ENCODE measurements around the gene PCYT1A.

The PCYT1A gene

DNA sequence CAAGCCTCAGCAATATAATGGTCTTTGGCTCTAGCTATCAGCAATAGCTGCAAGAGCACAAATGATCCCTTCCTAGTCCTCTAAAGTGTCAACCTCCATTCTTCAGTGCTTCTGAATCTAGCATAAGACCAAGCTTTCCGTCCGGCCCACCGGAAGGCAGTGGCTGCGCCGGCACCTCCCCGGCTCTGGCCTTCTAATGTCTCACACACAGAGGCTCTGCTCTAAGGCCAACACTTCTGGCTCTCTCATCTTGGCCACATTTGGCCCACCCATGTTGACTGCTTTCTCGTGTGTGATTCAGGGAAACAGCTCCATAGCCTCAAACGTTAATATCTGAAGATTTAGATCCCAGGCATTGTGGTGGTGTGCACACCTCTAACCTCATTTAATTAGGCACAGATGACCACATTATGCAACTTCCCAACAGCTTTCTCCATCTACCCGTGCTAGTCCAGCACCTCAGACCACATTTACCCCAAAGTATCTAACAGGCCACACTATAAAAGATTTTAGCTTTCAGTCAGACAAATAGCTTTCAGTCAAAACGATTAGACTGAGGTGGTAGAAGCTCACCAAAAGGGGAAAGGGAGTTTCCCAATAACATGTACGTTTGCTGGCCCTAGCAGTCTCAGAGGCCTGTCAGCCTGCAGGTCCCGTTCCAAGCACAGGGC, 51.9 kb downstream of the PCYT1A start:
- FAIRE-seq: no peak

DNA sequence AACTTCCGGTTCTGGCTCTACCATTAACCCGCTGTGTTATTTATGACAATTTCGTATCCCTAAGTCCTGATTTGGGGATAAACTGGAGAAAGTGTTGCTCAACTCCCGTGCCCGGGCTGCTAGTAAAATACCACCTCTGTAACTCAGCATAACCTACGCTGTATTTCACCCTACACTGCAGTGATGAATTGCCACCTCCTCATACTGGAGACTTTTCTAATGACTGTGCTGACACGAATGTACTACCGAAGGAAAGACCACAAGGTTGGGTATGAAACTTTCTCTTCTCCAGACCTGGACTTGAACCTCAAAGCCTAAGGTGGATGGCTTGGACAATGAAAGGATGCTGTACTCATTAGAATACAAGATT, 54.7 kb downstream of the PCYT1A start:
- no peak for FAIRE-seq

DNA sequence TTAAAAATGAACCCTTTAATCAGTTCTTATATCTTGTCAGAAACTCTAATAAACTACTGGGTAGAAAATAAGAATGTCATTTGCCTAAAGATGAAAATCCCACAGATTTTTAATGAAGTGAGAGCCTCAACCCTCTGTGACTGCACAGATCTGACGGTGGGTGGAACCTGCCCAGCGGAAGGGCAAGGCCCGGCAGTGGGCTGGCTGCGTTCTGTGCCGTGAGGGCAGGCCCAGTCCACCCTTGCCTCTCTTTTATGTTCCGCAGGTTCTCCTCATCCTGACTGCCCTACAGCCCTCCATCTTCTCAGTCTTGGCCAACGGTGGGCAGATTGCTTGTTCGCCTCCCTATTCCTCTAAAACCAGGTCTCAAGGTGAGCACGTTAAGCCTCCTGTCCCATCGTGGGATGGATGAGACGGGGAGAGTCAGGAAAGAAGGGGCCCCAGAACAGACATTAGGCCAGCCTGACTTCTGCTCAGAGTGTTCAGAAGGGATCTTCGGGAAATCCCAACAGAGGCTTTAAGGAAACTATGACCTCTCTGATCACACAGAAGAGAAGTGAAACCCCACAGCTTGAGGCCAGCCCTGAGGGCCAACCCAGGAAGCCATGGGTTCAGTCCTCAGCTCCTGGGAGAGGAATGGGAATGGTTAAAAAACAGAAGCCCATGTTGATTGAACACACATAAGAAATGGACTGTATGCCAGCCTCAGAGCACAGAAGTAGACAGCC, 55.2 kb downstream of the PCYT1A start:
- FAIRE-seq: no peak

DNA sequence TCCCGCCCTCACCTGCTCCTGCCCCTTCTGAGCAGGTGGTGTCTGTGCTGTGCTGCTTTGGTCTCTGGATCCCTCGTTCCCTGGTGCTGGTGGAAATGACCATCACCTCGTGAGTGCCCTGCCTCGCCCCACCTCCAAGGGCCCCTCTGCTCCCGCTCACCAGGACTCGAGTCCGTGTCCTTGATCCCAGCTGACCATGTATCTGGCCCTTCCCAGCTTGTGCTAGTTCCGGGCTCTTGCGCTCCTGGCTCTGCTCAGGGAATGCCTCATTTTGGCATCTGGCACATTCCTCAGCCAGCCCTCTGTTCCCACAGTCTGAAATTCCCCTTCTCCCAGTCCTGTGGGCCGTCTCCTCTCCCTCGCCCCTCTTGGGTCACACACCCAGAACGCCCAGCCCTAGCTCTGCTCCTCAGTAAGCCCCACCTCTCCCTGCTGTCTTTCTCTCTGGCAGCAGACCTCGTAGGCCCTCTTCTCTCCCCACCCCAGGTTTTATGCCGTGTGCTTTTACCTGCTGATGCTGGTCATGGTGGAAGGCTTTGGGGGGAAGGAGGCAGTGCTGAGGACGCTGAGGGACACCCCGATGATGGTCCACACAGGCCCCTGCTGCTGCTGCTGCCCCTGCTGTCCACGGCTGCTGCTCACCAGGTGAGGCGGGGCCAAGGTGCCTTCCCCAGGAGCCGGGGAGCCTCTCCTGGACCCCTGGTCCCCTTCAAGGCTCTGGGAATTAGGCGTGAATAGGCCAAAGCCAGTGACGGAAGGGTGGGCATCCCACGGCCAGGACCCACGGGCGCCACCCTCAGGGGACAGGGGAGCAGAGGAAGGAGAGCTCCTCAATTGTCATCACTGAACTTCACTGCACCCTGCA, 59.7 kb downstream of the PCYT1A start:
- FAIRE-seq: no peak

DNA sequence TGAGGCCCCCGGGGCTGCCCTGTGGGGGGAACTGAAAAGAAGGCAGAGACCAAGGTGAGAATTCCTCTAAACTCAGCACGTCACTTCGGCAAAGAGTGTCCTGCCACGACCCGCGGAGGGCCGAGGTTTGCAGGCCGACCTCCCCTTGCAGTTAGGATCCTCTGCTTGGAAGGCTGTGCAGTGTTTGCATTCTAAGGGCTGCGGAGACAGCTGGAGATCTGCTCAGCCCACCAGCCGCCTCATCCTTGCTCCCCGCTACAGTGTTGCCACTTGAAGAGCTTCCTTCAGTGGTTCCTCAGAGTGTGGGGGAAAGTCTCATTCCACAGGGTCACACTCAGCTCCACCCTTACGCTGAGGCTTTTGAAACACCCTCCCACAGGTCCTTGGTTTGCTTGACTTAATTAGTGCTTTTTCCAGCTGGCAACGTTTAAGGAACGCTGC, 60.4 kb downstream of the PCYT1A start:
- FAIRE-seq: no peak

DNA sequence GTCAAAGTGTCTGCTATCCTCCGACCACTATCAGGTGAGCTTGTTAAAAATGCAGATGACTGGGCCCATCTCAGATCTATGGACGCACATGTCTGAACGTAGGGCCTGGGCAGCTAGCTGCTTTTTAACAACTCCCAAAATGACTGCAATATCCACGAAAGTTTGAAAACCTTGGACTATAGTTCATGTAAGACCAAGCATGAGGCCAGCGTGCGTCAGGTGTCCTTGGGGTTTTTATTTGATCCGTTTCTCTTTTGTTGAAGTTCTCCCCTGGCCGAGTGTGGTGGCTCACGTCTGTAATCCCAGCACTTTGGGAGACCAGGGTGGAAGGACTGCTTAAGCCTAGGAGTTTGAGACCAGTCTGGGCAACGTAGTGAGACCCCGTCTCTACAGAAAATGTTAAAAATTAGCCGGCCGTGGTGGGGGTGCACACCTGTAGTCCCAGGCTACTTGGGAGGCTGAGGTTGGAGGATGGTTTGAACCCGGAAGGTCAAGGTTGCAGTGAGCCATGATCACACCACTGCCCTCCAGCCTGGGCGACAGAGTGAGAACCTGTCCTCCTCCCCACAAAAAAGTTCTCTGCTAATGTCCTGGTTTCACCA, 61.7 kb downstream of the PCYT1A start:
- FAIRE-seq: no peak

DNA sequence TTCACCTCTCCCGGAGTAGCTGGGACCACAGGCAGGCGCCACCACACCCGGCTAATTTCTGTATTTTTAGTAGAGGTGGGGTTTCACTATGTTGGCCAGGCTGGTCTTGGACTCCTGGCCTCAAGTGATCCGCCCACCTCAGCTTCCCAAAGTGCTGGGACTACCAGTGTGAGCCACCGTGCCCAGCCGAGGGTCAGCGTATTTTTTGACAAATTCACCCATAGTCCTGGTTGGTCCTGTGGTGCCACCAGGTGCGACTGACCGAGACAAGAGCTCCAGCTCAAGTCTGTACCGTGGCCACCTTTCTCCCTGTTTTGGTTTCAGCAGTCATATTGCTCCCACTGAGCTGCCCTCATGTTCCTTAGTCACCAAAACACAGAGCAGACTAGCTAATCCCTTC, 62.4 kb downstream of the PCYT1A start:
- no peak for FAIRE-seq

DNA sequence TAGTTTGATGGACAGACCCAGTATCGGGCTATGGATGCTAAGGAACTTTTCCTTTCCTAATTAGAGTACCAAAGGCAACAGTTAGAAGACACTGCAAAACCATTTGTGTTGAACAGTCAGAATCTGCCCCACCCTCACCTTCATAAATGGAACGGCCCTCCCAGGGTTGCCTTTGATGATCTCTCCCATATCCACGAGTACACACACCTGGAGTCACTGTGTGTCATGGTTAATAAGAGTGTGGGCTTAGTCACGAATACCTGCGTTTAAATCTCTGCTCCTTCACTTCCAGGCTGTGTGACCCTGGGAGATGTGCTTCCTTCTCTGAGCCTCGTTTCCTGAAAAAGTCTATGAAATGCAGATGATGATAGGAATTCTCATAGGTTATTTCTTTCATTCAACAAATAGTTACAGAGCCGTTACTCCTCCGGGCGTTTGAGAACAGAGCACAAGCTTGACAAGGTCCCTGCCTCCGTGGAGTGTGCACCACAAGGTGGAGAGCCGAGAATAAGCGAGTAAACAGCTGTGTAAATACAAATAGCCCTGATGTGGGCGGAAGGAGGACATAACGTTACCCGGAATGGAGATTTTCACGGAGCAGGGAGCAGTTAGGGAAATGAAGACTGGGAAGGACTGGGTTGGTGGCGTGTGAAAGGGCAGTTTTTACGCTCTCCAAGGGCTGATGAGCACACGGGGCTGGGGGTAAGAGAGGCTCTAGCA, 64.5 kb downstream of the PCYT1A start:
- no peak for FAIRE-seq

DNA sequence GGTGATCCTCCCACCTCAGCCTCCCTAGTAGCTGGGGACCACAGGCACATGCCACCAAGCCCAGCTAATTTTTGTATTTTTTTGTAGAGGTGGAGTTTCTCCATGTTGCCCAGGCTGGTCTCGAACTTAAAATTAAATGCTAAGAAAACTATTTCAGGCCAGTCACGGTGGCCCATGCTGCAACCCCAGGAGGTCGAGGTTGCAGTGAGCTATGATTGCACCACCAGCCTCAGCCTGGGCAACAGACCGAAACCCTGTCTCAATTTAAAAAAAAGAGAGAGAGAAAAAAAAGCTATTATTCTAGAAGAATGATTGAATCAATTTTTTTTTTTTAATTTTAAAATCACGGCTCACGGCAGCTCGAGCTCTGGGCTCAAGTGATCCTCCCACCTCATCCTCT, 66.5 kb downstream of the PCYT1A start:
- FAIRE-seq: no peak

DNA sequence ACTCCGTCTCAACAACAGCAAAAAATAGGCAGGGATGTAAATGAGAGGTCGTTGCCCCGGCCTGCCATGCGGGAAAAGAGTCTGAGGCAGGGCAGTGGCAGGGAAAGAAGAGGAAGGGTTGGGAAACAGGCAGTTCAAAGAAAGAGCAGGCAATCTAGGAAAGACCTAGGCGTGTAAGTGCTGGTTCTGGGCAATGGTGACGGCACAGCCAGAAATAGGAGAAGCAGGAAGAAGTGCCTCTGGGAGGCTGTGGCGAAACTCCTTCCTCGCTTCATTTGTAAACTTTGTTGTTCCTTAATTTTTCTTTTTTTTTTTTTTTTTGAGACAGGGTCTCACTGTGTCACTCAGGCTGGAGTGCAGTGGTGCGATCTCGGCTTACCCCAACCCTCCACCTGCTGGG, 66.9 kb downstream of the PCYT1A start:
- no peak for FAIRE-seq

DNA sequence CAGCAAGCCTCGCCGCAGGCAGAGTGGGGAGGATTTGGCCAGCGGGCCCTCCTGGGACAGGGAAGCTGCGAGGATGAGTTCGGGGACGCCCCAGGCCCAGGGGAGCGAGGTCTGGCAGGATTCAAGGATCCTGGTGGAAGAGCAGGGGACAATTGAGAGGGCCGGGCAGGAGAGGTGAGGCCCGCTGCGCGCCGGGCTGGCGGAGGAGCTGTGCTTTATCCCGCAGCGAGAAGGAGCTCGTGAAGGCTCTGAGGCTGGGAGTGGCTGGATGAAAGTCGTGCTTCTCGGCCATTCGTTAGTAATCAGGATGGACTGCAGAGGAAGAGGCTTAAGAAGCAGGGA, 67.6 kb downstream of the PCYT1A start:
- FAIRE-seq: no peak

DNA sequence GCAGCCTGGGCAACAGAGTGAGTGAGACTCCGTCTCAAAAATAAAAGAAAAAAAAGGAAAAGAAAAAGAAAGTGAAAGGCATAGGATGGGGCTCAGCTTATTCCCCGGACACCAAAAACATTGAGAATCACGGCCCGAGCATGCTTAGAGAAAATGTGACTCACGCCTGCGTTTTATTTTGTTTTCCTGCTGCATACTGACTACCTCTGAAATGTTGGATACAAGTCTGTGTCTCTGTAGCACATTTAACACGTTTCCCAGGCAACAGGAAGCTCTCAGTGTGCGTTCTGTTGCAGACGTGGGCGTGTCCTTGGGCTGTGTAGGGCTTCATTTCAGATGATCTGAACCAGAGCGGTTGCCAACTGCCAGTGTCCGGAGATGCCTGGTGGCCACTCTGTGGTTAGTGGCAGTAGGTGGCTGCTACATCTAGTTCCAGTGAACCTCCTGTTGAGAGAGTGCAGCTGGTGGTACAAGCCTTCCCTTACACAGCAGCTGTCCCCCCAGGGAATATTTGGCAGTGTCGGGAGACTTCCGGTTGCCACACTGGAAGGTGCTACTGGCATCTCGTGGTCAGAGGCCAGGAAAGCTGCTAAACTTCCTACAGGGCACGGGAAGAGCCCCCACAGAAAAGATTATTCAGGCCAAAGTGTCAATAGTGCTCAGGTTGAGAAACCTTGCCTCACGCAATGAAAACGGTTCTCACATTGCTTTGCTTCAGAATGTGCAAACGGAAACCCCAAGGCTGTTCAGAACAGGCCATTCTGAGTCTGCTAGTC, 68.1 kb downstream of the PCYT1A start:
- no peak for FAIRE-seq

DNA sequence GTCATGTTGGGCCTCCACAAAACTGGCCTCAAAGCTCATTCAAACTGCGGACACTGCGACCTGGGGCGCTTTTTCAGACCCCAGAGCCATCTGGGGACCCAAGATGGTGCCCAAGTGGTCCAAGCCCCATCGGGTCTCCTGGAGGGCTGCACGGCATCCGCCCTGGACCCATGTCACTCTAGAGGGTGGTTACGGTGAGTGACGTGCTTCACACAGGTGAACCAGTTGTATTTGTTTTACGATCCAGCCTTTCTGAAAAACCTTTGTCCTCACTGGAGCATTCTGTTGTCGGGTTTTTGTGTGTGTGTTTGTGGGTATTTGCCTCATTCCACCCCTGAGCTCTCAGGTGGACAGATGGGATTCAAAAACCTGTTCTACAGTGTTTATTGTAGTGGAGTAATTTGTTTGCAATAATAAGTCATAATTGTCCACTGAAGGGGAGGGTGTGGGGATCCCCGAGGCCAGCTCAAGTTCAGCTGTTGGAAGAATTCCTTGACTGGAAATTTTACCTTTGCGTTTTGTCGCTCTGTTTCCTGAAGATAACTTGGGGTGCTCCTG, 69.3 kb downstream of the PCYT1A start:
- FAIRE-seq: no peak

DNA sequence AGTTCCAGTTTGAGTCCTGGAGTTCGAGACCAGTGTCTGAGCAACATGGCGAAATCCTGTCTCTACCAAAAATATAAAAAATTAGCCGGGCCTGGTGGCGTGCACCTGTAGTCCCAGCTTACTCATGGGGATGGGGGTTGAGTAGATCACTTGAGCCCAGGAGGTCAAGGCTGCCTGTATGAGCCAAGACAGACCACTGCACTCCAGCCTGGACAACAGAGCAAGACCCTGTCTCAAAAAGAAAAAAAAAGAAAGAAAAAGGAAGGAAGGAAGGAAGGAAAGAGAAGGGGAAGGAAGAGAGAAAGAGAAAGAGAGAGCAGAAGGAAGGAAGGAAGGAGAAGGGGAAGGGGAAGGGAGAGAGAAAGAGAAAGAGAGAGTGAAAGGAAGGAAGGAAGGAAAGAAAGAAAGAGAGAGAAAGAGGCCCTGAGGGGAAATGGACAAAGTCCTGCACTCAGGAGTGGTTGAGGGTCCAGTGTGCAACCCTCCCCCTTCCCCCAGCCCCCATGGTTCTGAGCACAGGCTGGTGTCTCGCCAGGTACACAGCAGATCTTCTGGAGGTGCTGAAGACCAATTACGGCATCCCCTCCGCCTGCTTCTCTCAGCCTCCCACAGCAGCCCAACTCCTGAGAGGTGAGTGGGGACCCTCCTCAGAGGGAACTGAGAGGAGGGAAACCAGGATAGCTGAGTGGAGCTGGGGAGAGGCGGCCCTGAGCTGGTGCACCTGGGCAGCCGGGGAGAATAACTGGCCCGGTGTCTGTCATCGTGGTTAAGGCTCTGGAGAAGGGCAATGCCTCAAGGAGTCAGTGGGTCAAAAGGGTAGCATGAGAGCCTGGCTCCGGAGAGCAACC, 70.0 kb downstream of the PCYT1A start:
- FAIRE-seq: no peak

DNA sequence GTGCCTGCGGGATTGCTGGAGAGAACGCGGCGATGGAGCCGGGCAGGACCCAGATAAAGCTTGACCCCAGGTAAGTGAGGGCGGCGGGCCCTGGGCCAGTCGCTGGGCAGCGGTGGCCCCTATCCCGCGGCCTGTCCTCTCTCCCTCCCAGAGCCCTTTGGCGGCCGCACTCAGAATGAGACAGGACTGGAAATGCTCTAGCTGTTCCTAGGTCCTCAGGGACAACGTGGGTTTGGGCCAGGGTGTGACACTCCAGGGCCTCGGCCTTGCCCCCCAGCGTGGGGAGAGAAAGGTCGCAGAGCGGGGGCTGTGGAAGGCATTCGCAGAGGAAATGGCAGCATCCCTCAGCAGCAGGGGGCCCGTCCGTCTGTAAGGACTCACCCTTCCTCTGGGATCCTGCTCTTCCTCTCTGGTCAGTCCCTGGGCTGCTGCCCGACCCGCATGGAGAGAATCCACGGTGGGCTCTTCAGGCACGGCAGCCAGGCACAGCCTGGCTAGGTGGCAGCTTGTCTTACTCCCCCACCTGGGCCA, 70.8 kb downstream of the PCYT1A start:
- no peak for FAIRE-seq

DNA sequence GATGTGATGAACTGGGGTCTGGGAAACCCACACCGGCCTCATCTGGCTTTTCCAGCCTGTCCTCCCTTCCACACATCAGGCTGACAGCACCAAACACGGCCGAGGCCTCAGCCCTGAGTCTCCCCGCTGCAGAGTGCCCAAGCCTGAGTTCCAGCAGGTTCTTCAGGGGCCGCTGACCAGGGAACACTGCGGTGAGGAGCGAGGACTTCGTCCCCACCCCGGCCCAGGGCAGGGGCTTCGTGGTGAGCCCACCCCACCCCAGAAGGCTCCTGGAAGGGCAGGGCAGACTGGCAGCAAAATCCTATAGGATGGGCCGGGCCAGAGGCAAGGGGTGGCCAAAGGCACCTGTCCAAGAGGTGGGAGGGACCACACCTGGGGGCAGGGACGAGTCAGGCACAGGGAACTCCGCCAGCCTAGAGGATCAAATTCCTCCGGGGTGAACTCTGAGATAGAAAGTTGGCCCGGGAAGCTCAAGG, 71.4 kb downstream of the PCYT1A start, which contains the start of gene SLC51A:
Gene SLC51A, plus strand, starts transcription at position 446 of the 476 bp plus-strand sequence. CDS start 179 bp downstream, outside the sequence.
- no peak for FAIRE-seq

DNA sequence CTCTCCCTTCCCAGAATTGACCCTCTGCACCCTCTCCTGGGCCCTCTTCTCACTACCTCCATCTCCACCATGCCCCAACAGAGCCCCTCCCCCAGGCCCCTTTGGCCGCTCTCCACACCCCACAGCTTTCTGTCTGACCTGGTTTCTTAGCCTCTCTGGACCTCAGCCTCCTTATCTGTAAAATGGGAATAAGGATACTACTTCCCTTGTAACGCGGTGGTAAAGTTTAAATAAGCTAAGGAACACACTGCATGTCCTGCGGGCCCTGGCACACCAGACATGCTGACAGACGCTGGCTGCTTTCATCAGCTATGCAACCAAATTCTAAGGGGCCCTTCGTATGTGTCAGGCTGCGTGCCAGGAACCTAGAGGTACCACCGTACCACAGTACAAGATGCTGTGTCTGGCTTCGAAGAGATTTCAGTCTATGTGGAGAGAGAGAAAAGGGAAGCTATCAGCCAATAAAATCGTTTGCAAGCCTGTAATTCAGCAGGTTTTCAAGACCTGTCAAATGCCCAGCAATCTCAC, 72.0 kb downstream of the PCYT1A start:
- FAIRE-seq: no peak

DNA sequence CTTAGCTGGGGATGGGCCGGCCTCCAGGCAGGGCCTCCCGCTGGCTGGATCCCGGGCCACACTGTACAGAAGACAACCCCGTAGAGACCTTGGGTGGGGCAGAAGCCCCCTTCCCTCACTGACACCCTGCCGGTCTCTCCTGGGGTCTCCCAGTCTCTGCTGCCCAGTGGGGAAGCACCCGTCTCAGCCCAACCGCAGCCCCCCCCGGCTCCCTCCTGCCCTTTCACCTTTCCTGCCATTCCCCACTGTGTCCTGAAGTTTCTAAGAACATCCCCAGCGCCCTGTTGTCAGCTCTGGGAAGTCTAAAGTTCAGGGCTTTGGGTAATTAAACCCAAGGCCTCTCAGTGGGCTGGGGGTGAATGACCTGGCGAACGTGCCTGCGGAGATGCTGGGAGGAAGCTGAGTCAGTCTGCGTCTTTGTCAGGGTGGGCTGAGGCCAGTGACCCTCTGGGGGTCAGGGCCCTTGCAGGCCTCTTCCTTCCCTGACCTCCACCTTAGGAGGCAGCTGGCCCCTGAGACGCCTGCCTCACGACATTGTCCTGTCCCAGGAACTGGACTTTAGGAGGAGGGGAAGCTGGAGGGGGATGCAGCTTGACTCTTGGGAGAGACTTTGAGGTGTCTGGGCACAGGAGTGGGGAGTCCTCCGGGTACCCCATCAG, 72.6 kb downstream of the PCYT1A start:
- no peak for FAIRE-seq
